Activated CD8-positive, alpha-beta memory T cell treated with anti-CD3 and anti-CD28 coated beads, Interleukin-2, amount 10 ng/mL, durations not matched to agents 7 days and 5 days (primary cell): ENCODE results near the gene SH2B3. TPM values are rescaled to one million over a fixed set of nuclear protein-coding genes. Genes with fewer than 3 reads are reported as not detected.

Experiments
- ATAC-seq: fragments of 150-1000 bp; cut with Tn5 transposase; one replicate; pipeline ENCODE4 v1.10.0; 2021; ENCODE audit warnings: moderate library complexity
- CTCF ChIA-PET: fragments of 350-600 bp; sonication (Branson Sonifier 250); formaldehyde crosslinking; loops from one replicate; lab custom pipeline; 2021; ENCODE audit warnings: antibody characterized with exemption; lab: Charles Lee
- DNase-seq: peaks from one replicate; pipeline ENCODE4 v3.0.0-alpha.2; 2020
- H3K27ac Mint-ChIP-seq: one replicate; pipeline ENCODE4 v1.8.0; 2021; ENCODE audit warnings: mild to moderate bottlenecking, mixed read lengths
- H3K27me3 Mint-ChIP-seq: one replicate; pipeline ENCODE4 v1.8.0; 2021; ENCODE audit warnings: mixed read lengths
- H3K36me3 Mint-ChIP-seq: one replicate; pipeline ENCODE4 v1.8.0; 2021; ENCODE audit warnings: mild to moderate bottlenecking, mixed read lengths
- H3K4me1 Mint-ChIP-seq: one replicate; pipeline ENCODE4 v1.8.0; 2021; ENCODE audit warnings: mixed read lengths
- H3K4me3 Mint-ChIP-seq: one replicate; pipeline ENCODE4 v1.8.0; 2021; ENCODE audit warnings: mild to moderate bottlenecking, moderate library complexity, mixed read lengths
- H3K9me3 Mint-ChIP-seq: one replicate; pipeline ENCODE4 v1.8.0; 2022; ENCODE audit warnings: low read depth, mixed read lengths
- total RNA-seq, 2 experiments: library from RNA; stranded (reverse); gene quantifications; one replicate each; pipeline ENCODE4 v1.2.3, GENCODE V29; 2021

SH2B3 gene
- total RNA-seq, 2 experiments from 2014 or later, result 24.9 to 51.3 TPM

- peak; percentile 40 for DNase-seq
- H3K27me3 Mint-ChIP-seq, result no peaks in the 10 kb centered on the region
- H3K27ac Mint-ChIP-seq, result peak overlapping the region; percentile 75
- peaks cover 84% of the 10 kb centered on the region for H3K4me1 Mint-ChIP-seq
- peaks cover 13% of the 10 kb centered on the region for H3K36me3 Mint-ChIP-seq
- no peak overlapping the region for H3K4me3 Mint-ChIP-seq
- ATAC-seq, result no peak
- CTCF ChIA-PET, result interaction anchor here (0.9 to 4.3 kb wide), 8 partner anchors 15 to 102 kb away, joined by 3 to 31 read pairs (median 7); partner anchors contain the start of gene SH2B3
- H3K9me3 Mint-ChIP-seq, result no peaks in the 10 kb centered on the region
Measured at GRCh38 chr12:111428081-111428727, 22.5 kb downstream of the SH2B3 start.

- H3K4me3 Mint-ChIP-seq, result no peak overlapping the region
- H3K27ac Mint-ChIP-seq, result peak overlapping the region; percentile 75
- H3K4me1 Mint-ChIP-seq, result peaks cover 89% of the 10 kb centered on the region
- H3K27me3 Mint-ChIP-seq, result no peaks in the 10 kb centered on the region
- H3K36me3 Mint-ChIP-seq, result peaks cover 16% of the 10 kb centered on the region
- no peak for ATAC-seq
- no peaks in the 10 kb centered on the region for H3K9me3 Mint-ChIP-seq
- no peak for DNase-seq
- CTCF ChIA-PET, result interaction anchor here (0.7 to 4.2 kb wide), 6 partner anchors 8 to 32 kb away, joined by 3 to 25 read pairs (median 8); partner anchors contain the start of gene SH2B3
Measured at GRCh38 chr12:111428728-111429175, 23.0 kb downstream of the SH2B3 start.

GRCh38 chr12:111429828-111430432 is 24.2 kb downstream of the SH2B3 start:
- peak; percentile 93 for DNase-seq
- CTCF ChIA-PET, result interaction anchor here (1.0 to 4.2 kb wide), 9 partner anchors 9 to 33 kb away, joined by 3 to 38 read pairs (median 5); partner anchors contain the start of gene SH2B3
- peak overlapping the region; percentile 92 for H3K27ac Mint-ChIP-seq
- H3K4me3 Mint-ChIP-seq, result peak overlapping the region; percentile 72
- no peaks in the 10 kb centered on the region for H3K27me3 Mint-ChIP-seq
- ATAC-seq, result peak; percentile 45
- H3K36me3 Mint-ChIP-seq, result peaks cover 18% of the 10 kb centered on the region
- H3K9me3 Mint-ChIP-seq, result no peaks in the 10 kb centered on the region
- H3K4me1 Mint-ChIP-seq, result peaks cover 94% of the 10 kb centered on the region

- peaks cover 94% of the 10 kb centered on the region for H3K4me1 Mint-ChIP-seq
- peak; percentile 79 for DNase-seq
- no peaks in the 10 kb centered on the region for H3K27me3 Mint-ChIP-seq
- H3K9me3 Mint-ChIP-seq, result no peaks in the 10 kb centered on the region
- ATAC-seq, result peak; percentile 24
- peak overlapping the region; percentile 72 for H3K4me3 Mint-ChIP-seq
- CTCF ChIA-PET, result interaction anchor here (1.0 to 4.2 kb wide), 9 partner anchors 10 to 34 kb away, joined by 3 to 38 read pairs (median 5); partner anchors contain the start of gene SH2B3
- H3K36me3 Mint-ChIP-seq, result peaks cover 18% of the 10 kb centered on the region
- peak overlapping the region; percentile 92 for H3K27ac Mint-ChIP-seq
Measured at GRCh38 chr12:111430433-111431353, 25.0 kb downstream of the SH2B3 start.

- Mint-ChIP-seq H3K27me3 (no peaks in the 10 kb centered on the region), H3K9me3 (no peaks in the 10 kb centered on the region), H3K36me3 (peaks cover 18% of the 10 kb centered on the region), H3K4me3 (no peak overlapping the region), H3K4me1 (peaks cover 93% of the 10 kb centered on the region), H3K27ac (peak overlapping the region; percentile 85)
- ATAC-seq (no peak), DNase-seq (no peak)
- CTCF ChIA-PET, result interaction anchor here (0.6 to 4.2 kb wide), 5 partner anchors 13 to 27 kb away, joined by 3 to 38 read pairs (median 16); partner anchors contain the start of gene SH2B3
Measured at GRCh38 chr12:111431772-111432171, 26.0 kb downstream of the SH2B3 start.

GRCh38 chr12:111434049-111434448 is 28.3 kb downstream of the SH2B3 start:
- DNase-seq (no peak), ATAC-seq (no peak)
- CTCF ChIA-PET, result interaction anchor here (3.3 to 31.7 kb wide), 3 partner anchors 11 to 31 kb away, joined by 43 to 950 read pairs (median 44); partner anchors contain the start of gene SH2B3
- H3K9me3 Mint-ChIP-seq, result no peaks in the 10 kb centered on the region
- H3K27ac Mint-ChIP-seq, result peak overlapping the region; percentile 95
- no peaks in the 10 kb centered on the region for H3K27me3 Mint-ChIP-seq
- peaks cover 94% of the 10 kb centered on the region for H3K4me1 Mint-ChIP-seq
- H3K4me3 Mint-ChIP-seq, result peak overlapping the region; percentile 63
- peaks cover 22% of the 10 kb centered on the region for H3K36me3 Mint-ChIP-seq

- Mint-ChIP-seq H3K27ac (peak overlapping the region; percentile 95), H3K27me3 (no peaks in the 10 kb centered on the region), H3K9me3 (no peaks in the 10 kb centered on the region), H3K4me3 (peak overlapping the region; percentile 63), H3K36me3 (peaks cover 22% of the 10 kb centered on the region), H3K4me1 (peaks cover 89% of the 10 kb centered on the region)
- peak; percentile 68 for ATAC-seq
- CTCF ChIA-PET, result interaction anchor here (1.0 to 31.7 kb wide), 5 partner anchors 10 to 32 kb away, joined by 4 to 950 read pairs (median 43); partner anchors contain the start of gene SH2B3
- peak; percentile 91 for DNase-seq
Measured at GRCh38 chr12:111434680-111435338, 29.1 kb downstream of the SH2B3 start.

- no peaks in the 10 kb centered on the region for H3K9me3 Mint-ChIP-seq
- no peak for ATAC-seq
- H3K4me1 Mint-ChIP-seq, result peaks cover 88% of the 10 kb centered on the region
- H3K27me3 Mint-ChIP-seq, result no peaks in the 10 kb centered on the region
- CTCF ChIA-PET, result interaction anchor here (1.0 to 31.7 kb wide), 4 partner anchors 9 to 33 kb away, joined by 4 to 950 read pairs (median 44); partner anchors contain the start of gene SH2B3
- H3K27ac Mint-ChIP-seq, result peak overlapping the region; percentile 95
- peaks cover 22% of the 10 kb centered on the region for H3K36me3 Mint-ChIP-seq
- DNase-seq, result no peak
- H3K4me3 Mint-ChIP-seq, result peak overlapping the region; percentile 22
Measured at GRCh38 chr12:111435661-111436201, 30.0 kb downstream of the SH2B3 start.

GRCh38 chr12:111436266-111436665 is 30.5 kb downstream of the SH2B3 start:
- CTCF ChIA-PET, result interaction anchor here (3.3 to 31.7 kb wide), 3 partner anchors 9 to 33 kb away, joined by 43 to 950 read pairs (median 44); partner anchors contain the start of gene SH2B3
- ATAC-seq (no peak), DNase-seq (no peak)
- Mint-ChIP-seq H3K36me3 (peaks cover 22% of the 10 kb centered on the region), H3K4me3 (no peak overlapping the region), H3K9me3 (no peaks in the 10 kb centered on the region), H3K4me1 (peaks cover 87% of the 10 kb centered on the region), H3K27ac (no peak overlapping the region), H3K27me3 (no peaks in the 10 kb centered on the region)

GRCh38 chr12:111436811-111437210 is 31.1 kb downstream of the SH2B3 start:
- H3K4me3 Mint-ChIP-seq, result no peak overlapping the region
- peaks cover 18% of the 10 kb centered on the region for H3K36me3 Mint-ChIP-seq

GRCh38 chr12:111437816-111438454 is 32.2 kb downstream of the SH2B3 start:
- Mint-ChIP-seq H3K27me3 (no peaks in the 10 kb centered on the region), H3K27ac (no peak overlapping the region), H3K4me3 (no peak overlapping the region), H3K4me1 (peaks cover 88% of the 10 kb centered on the region), H3K9me3 (no peaks in the 10 kb centered on the region), H3K36me3 (peaks cover 12% of the 10 kb centered on the region)
- CTCF ChIA-PET, result interaction anchor here (0.6 to 31.7 kb wide), 4 partner anchors 14 to 387 kb away, joined by 3 to 950 read pairs (median 6); partner anchors contain the start of gene SH2B3
- DNase-seq (no peak), ATAC-seq (no peak)

More at GRCh38 chr12:111436811-111437210, 31.1 kb downstream of the SH2B3 start:
- no peak for DNase-seq
- Mint-ChIP-seq H3K27ac (peak overlapping the region; percentile 40), H3K27me3 (no peaks in the 10 kb centered on the region), H3K9me3 (no peaks in the 10 kb centered on the region), H3K4me1 (peaks cover 87% of the 10 kb centered on the region)
- CTCF ChIA-PET, result interaction anchor here (1.7 to 31.7 kb wide), 2 partner anchors 15 to 34 kb away, joined by 8 to 950 read pairs; partner anchors contain the start of gene SH2B3
- no peak for ATAC-seq
